Putamen (tissue), 1 donor: ENCODE results near the gene CRY1.
"Not testable (repeated sequence)": the region's sequence is repeated elsewhere in the genome, so short reads cannot be mapped to it uniquely, and the experiment has no call there.

Experiments used
- DNase-seq: peaks from one replicate; pipeline ENCODE4 v3.0.0-alpha.2; 2016; ENCODE audit warnings: low spot score

Gene CRY1

GRCh38 chr12:107064687-107065086 lies 28.7 kb downstream of the CRY1 start:
- no peak for DNase-seq

GRCh38 chr12:107064243-107064642 lies 29.1 kb downstream of the CRY1 start:
- DNase-seq: no peak

- DNase-seq: no peak
Observed at GRCh38 chr12:107058190-107058589, 35.2 kb downstream of the CRY1 start.

- DNase-seq: no peak
Observed at GRCh38 chr12:107057071-107057834, 36.1 kb downstream of the CRY1 start.

GRCh38 chr12:107053709-107054108 lies 39.6 kb downstream of the CRY1 start:
- DNase-seq: no peak

- DNase-seq: no peak
Observed at GRCh38 chr12:107045186-107045585, 48.2 kb downstream of the CRY1 start.

- no peak for DNase-seq
Observed at GRCh38 chr12:107042801-107043200, 50.5 kb downstream of the CRY1 start.

GRCh38 chr12:107035733-107036132 lies 57.6 kb downstream of the CRY1 start:
- DNase-seq: no peak

- DNase-seq: no peak
Observed at GRCh38 chr12:107033758-107034739, 59.3 kb downstream of the CRY1 start.

GRCh38 chr12:107032266-107032665 lies 61.1 kb downstream of the CRY1 start:
- DNase-seq: no peak

- no peak for DNase-seq
Observed at GRCh38 chr12:107031061-107031460, 62.3 kb downstream of the CRY1 start.

GRCh38 chr12:107029081-107029480 lies 64.3 kb downstream of the CRY1 start:
- no peak for DNase-seq

- DNase-seq: peak; percentile 67
Observed at GRCh38 chr12:107027636-107028053, 65.7 kb downstream of the CRY1 start.

- DNase-seq: peak; percentile 1
Observed at GRCh38 chr12:107026806-107027635, 66.3 kb downstream of the CRY1 start.

- not testable (repeated sequence) for DNase-seq
Observed at GRCh38 chr12:107026356-107026755, 67.0 kb downstream of the CRY1 start.

- DNase-seq: no peak
Observed at GRCh38 chr12:107025671-107026070, 67.7 kb downstream of the CRY1 start.

- DNase-seq: no peak
Observed at GRCh38 chr12:107019546-107019945, 73.8 kb downstream of the CRY1 start.

- DNase-seq: no peak
Observed at GRCh38 chr12:107017042-107017441, 76.3 kb downstream of the CRY1 start.

GRCh38 chr12:107014055-107014454 lies 79.3 kb downstream of the CRY1 start:
- DNase-seq: no peak

GRCh38 chr12:107012736-107013425 lies 80.5 kb downstream of the CRY1 start:
- no peak for DNase-seq

- no peak for DNase-seq
Observed at GRCh38 chr12:107011519-107011918, 81.8 kb downstream of the CRY1 start.
